PC-9 (cell line): ENCODE data around the gene ATXN7. TPM values are rescaled to one million over a fixed set of nuclear protein-coding genes. Genes with fewer than 3 reads are reported as not detected.

ENCODE experiments used
- BruUV-seq: library from RNA; stranded (reverse); fragments of 400-500 nt; replicated peaks from 2 replicates; lab custom pipeline; 2021; lab: Mats Ljungman, UMichigan
- CTCF ChIA-PET: fragments of 300-600 bp; sonication (Branson Sonifier 250); formaldehyde crosslinking; loops from one replicate; lab custom pipeline; 2022; ENCODE audit warnings: antibody characterized with exemption; lab: Charles Lee
- POLR2A ChIA-PET: fragments of 300-600 bp; sonication (Branson Sonifier 250); formaldehyde crosslinking; loops from one replicate; lab custom pipeline; 2022; ENCODE audit warnings: antibody characterized with exemption; ENCODE audit not compliant: unreplicated experiment; lab: Charles Lee
- DNase-seq, 2 experiments: peaks; one replicate each; pipeline versions ENCODE4 v3.0.0 to v3.0.0-alpha.2; 2015 to 2022; ENCODE audit warnings: mixed read lengths in 1 of 2
- H2AFZ ChIP-seq: fragments of 200-600 bp; sonication (generic); 2 replicates; pipeline ENCODE4 v1.8.1; 2017; ENCODE audit warnings: antibody characterized with exemption
- H3F3A ChIP-seq: fragments of 200-600 bp; sonication (generic); 2 replicates; pipeline ENCODE4 v1.8.1; 2017; ENCODE audit warnings: antibody characterized with exemption, mild to moderate bottlenecking, low read depth; ENCODE audit not compliant: insufficient read depth
- H3K27ac ChIP-seq: fragments of 200-600 bp; sonication (generic); 2 replicates; pipeline ENCODE4 v1.6.1; 2016; ENCODE audit warnings: mixed run types
- H3K27me3 ChIP-seq: fragments of 200-600 bp; sonication (generic); 2 replicates; pipeline ENCODE4 v1.6.1; 2016; ENCODE audit warnings: low read depth, mixed run types; ENCODE audit not compliant: insufficient read depth
- H3K36me3 ChIP-seq: fragments of 200-600 bp; sonication (generic); 2 replicates; pipeline ENCODE4 v1.6.1; 2016; ENCODE audit warnings: low read depth, mixed run types
- H3K4me1 ChIP-seq: fragments of 200-600 bp; sonication (generic); replicated peaks from 2 replicates; pipeline ENCODE4 v1.6.1; 2016; ENCODE audit warnings: mixed run types; ENCODE audit not compliant: insufficient read depth
- H3K4me2 ChIP-seq: fragments of 200-600 bp; sonication (generic); 2 replicates; pipeline ENCODE4 v1.6.1; 2017; ENCODE audit warnings: mixed run types
- H3K4me3 ChIP-seq: fragments of 200-600 bp; sonication (generic); 2 replicates; pipeline ENCODE4 v1.6.1; 2016; ENCODE audit warnings: mixed run types
- H3K79me2 ChIP-seq: fragments of 200-600 bp; sonication (generic); 2 replicates; pipeline ENCODE4 v1.6.1; 2017; ENCODE audit warnings: low read depth, mixed run types
- H3K9me2 ChIP-seq: fragments of 200-600 bp; sonication (generic); 2 replicates; pipeline ENCODE4 v1.8.1; 2017; ENCODE audit warnings: mild to moderate bottlenecking; ENCODE audit not compliant: insufficient read depth
- H3K9me3 ChIP-seq: fragments of 200-600 bp; sonication (generic); 2 replicates; pipeline ENCODE4 v1.8.1; 2016; ENCODE audit warnings: low read depth; ENCODE audit not compliant: insufficient read depth
- H4K20me1 ChIP-seq: fragments of 200-600 bp; sonication (generic); 2 replicates; pipeline ENCODE4 v1.8.1; 2017; ENCODE audit not compliant: insufficient read depth
- EZH2 ChIP-seq: fragments of 200-600 bp; sonication (generic); IDR thresholded peaks from 2 replicates; pipeline ENCODE4 v1.8.0; 2017; ENCODE audit warnings: antibody characterized with exemption, low read depth
- intact Hi-C: fragments of 100-400 bp; cut with micrococcal nuclease; formaldehyde crosslinking; loops from one replicate; pipeline ENCODE4 v1.10.0; 2022; ENCODE audit not compliant: unreplicated experiment
- total RNA-seq: library from RNA; stranded (reverse); gene quantifications from 2 replicates; pipeline ENCODE4 v1.2.3, GENCODE V29; 2021
- TF ChIP-seq, protein P1 (sequence below): fragments of 200-600 bp; sonication (generic); conservative IDR thresholded peaks from 2 replicates; pipeline ENCODE4 v1.6.1; 2017; ENCODE audit warnings: mixed run types, antibody characterized with exemption, mild to moderate bottlenecking, moderate library complexity

ATXN7 gene
- total RNA-seq, 1 experiment from 2014 or later: 27.7 TPM

DNA sequence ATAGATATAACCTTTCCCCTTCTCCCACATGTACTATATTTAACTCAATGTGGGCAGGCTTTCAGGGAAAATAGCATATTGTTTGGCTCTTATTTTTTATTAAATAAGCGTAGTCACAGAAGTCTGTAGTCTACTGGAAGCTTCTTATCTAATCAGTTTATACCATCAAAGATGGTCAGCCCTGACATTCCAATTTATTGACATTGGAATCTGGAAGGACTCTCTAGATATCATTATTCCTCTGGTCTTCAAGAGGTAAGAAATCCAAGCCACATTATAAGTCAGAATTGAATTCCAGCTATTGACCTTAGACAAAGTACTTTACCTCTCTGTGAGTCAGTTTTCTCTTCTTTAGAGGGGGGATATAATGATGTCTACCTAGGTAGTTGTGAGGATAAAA is 87.0 kb downstream of the ATXN7 start:
- CTCF ChIA-PET: interaction anchor here (0.7 kb wide), 1 partner anchor 22 kb away, joined by 5 read pairs; no protein-coding TSS in a partner anchor

GRCh38 chr3:63951492-63952247 is 88.0 kb downstream of the ATXN7 start:
- intact Hi-C loops: no loop called here
- TF ChIP-seq, protein P1, sequence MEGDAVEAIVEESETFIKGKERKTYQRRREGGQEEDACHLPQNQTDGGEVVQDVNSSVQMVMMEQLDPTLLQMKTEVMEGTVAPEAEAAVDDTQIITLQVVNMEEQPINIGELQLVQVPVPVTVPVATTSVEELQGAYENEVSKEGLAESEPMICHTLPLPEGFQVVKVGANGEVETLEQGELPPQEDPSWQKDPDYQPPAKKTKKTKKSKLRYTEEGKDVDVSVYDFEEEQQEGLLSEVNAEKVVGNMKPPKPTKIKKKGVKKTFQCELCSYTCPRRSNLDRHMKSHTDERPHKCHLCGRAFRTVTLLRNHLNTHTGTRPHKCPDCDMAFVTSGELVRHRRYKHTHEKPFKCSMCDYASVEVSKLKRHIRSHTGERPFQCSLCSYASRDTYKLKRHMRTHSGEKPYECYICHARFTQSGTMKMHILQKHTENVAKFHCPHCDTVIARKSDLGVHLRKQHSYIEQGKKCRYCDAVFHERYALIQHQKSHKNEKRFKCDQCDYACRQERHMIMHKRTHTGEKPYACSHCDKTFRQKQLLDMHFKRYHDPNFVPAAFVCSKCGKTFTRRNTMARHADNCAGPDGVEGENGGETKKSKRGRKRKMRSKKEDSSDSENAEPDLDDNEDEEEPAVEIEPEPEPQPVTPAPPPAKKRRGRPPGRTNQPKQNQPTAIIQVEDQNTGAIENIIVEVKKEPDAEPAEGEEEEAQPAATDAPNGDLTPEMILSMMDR: no peak
- TF ChIP-seq EZH2: no peak

More for the DNA sequence above, 87.0 kb downstream of the ATXN7 start:
- POLR2A ChIA-PET: no interaction called here
- TF ChIP-seq, protein P1: no peak
- no peak for TF ChIP-seq EZH2
- intact Hi-C loops: no loop called here
- no peak overlapping the region for H2AFZ ChIP-seq
- no peak overlapping the region for H3K4me3 ChIP-seq
- H3K9me3 ChIP-seq: no peaks in the 10 kb centered on the region
- H3K27ac ChIP-seq: no peak overlapping the region
- H3K27me3 ChIP-seq: no peaks in the 10 kb centered on the region
- no peak for DNase-seq
- no peaks in the 10 kb centered on the region for H3K79me2 ChIP-seq
- H3K36me3 ChIP-seq: no peaks in the 10 kb centered on the region
- BruUV-seq: no TSS peak
- H3K4me1 ChIP-seq: no peaks in the 10 kb centered on the region
- no peak overlapping the region for H3K4me2 ChIP-seq
- H3F3A ChIP-seq: no peaks in the 10 kb centered on the region
- H4K20me1 ChIP-seq: 0 out of 2 replicates have a peak, but pooled peaks cover 3% of the 10 kb centered on the region
- H3K9me2 ChIP-seq: no peaks in the 10 kb centered on the region

DNA sequence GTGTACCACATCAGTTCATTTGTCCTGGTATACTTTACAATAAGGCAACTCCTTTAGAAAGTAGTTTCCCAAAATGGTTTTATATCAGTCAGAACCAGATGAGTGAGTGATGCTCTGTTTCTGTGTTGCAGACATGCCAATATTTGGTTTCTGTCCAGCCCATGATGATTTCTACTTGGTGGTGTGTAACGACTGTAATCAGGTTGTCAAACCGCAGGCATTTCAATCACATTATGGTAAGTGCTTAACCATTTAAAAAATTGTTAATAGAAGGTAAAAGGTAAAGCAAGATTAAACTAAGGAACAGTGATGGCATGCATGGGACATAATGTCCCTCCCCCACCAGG is 88.6 kb downstream of the ATXN7 start:
- CTCF ChIA-PET: no interaction called here
- POLR2A ChIA-PET: no interaction called here
- Histone ChIP-seq H4K20me1 (no peaks in the 10 kb centered on the region), H3K4me1 (no peaks in the 10 kb centered on the region), H3K36me3 (no peaks in the 10 kb centered on the region), H3K9me3 (no peaks in the 10 kb centered on the region), H3K4me2 (no peak overlapping the region), H3K4me3 (no peak overlapping the region), H3K79me2 (no peaks in the 10 kb centered on the region), H3K9me2 (no peaks in the 10 kb centered on the region), H3K27ac (no peak overlapping the region), H2AFZ (no peak overlapping the region), H3K27me3 (no peaks in the 10 kb centered on the region), H3F3A (no peaks in the 10 kb centered on the region)
- intact Hi-C loops: no loop called here
- no TSS peak for BruUV-seq
- no peak for DNase-seq
- no peak for TF ChIP-seq EZH2
- TF ChIP-seq, protein P1: no peak

More at GRCh38 chr3:63951492-63952247, 88.0 kb downstream of the ATXN7 start:
- Histone ChIP-seq H3K27ac (no peak overlapping the region), H3K4me1 (no peaks in the 10 kb centered on the region), H3K27me3 (no peaks in the 10 kb centered on the region), H4K20me1 (no peaks in the 10 kb centered on the region), H3K9me2 (no peaks in the 10 kb centered on the region), H3F3A (no peaks in the 10 kb centered on the region), H3K4me3 (no peak overlapping the region), H2AFZ (no peak overlapping the region), H3K79me2 (no peaks in the 10 kb centered on the region), H3K9me3 (no peaks in the 10 kb centered on the region), H3K4me2 (no peak overlapping the region), H3K36me3 (no peaks in the 10 kb centered on the region)
- ChIA-PET POLR2A (interaction anchor here (0.7 to 0.8 kb wide), 2 partner anchors 9 to 77 kb away, joined by 5 to 10 read pairs; no protein-coding TSS in a partner anchor), CTCF (no interaction called here)
- DNase-seq: no peak
- BruUV-seq: no TSS peak
